HG03097 (cell line): ENCODE measurements around the gene SIRPB1.
"Not testable (repeated sequence)": the region's sequence is repeated elsewhere in the genome, so short reads cannot be mapped to it uniquely, and the experiment has no call there.

ENCODE experiments used
- ATAC-seq: cut with Tn5 transposase; IDR thresholded peaks from one replicate; pipeline ENCODE4 v1.9.1; 2021; ENCODE audit not compliant: unreplicated experiment, low FRiP score

Gene SIRPB1

DNA sequence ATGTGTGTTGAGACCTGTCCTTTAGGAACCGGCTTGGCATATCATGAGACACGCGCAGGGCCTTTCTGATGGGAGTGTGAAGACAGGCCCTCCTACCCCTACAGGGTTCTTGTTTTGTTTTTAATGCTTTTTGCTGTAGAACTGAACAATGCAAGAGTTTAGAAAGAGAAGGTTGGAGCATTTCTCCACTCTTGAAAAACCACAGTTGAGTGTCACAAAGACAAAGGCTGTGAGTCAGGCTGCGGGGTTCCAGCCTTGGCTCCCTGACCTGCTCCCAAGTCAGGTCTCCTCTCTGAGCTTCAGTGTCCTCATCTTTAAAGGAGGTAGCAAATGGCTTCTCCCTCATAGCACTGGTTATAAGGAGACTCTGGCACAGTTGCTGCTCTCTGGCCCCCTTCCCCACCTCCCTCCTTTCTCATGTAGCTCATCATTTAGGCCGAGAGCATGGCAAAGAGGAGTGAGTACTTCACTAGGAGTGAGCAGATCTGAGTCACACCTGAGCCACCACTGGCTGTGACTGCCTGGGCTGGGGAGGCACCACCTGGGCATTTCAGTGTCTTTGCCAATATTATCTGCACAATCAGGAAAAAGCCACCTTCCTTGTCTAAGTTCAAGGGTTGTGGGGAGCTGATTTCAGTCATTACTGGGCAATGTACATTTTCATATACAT lies 11.0 kb downstream of the SIRPB1 start:
- not testable (repeated sequence) for ATAC-seq

DNA sequence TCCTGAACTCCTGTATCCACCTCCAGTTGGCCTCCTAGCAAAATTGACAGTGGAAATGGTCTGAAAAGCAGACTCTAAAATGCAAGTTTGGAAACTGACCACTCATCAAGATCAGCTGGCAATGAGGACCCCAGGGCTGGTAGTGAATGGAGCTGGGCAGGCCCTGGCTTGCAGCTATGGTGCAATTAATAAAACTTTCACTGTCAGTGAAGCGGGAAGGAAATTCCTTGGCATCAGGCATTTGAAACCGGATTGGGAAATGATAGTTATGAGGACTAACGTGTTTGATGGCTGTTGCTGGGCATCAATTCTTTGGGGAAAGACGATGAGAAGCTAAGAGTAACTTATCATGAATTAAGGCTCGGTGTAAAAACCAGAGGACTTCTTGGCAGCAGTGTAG lies 19.1 kb downstream of the SIRPB1 start:
- ATAC-seq: no peak

DNA sequence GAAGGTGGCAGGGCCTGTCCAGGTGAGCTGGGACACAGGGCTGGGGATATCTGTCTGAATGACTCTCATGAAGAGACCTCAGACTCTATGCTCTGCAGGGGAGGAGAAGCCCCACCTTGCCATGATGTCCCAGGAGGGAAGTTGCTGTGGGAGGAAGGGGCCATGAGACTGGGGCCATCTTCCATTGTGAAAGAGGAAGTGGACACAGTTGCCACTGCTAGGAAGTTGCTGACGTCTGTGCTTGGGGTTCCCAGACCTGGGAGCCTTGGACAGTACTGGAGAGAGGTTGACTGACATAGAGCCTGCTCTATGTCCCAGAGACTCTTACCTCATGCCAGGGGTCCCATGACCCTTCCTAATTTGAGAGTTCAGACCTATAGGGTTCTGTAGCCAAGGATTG lies 24.5 kb downstream of the SIRPB1 start:
- ATAC-seq: no peak

DNA sequence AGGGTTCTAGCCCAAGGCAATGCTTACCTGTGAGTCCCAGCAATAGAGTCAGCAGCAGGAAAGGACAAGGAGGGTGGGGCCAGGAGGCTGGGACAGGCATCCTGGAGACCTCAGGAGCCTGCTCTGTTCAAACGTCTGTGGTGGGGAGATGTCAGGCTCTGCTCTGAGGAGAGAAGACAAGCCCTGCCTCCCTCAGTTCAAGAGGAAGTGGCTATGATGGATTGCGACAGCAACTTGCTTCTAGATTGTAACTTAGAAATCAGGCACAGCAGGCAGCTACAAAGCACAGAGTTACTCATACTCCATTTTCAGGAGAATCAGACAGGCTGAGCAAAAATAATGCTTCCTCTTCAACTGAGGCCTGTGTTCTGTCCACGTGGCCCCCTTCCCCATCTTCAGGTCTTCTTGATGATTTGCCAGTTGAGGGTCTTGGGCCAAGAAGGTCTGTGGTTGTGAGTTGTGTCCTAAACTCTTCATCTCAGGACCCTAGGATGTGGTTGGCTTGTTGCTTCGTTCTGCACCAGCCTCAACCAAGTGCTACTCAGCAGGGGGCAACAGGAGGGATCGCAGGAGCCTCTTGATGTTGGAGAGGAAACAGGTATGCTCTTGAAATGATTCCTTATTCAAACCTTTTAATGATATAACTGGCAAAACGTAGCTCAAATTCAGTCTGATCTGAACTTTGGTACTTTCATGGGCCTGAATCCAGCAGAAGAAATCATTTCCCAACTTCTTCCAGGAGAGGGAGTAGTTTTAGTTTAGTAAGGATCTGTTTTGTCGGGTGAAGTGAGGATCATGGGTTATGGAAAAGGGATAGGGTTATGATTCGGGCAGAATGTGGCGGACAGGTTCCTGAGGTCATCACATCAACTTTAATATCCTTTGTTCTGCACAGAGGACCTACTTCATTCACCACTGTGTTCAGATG lies 31.0 kb downstream of the SIRPB1 start:
- ATAC-seq: no peak

DNA sequence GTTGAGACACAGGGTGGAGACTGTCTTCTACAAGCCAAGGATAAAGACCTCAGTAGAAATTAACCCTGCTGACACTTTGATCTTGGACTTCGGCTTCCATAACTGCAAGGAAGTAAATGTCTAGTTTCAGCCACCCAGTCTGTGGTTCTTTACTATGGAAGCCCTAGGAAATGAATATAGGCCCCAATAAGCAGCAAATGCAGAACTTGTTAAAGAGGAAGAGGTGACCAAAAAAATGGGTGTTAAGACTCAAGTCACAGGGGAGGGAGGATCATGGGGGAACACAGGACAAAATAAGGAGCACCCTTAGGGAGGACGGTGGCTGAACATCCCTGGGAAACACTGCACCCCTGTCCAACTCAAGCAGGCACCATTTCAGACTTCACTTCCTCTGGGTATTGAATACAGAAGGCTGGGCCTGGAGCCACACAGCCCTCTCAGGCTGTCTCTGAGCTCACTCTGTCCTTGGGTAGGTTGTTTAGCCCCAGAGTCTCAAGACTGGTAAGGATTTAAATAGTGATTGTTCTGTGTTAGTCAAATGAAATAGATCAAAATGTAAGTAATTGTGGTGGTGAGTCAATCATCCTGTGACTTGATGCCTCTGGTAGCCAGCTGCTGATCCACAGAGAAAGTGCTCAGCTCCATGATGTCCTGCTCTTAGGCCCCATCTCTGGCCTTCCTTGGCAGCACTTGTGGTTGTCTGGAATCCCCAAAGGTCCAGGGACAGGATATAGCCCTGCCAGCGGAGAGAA lies 31.9 kb downstream of the SIRPB1 start:
- no peak for ATAC-seq

DNA sequence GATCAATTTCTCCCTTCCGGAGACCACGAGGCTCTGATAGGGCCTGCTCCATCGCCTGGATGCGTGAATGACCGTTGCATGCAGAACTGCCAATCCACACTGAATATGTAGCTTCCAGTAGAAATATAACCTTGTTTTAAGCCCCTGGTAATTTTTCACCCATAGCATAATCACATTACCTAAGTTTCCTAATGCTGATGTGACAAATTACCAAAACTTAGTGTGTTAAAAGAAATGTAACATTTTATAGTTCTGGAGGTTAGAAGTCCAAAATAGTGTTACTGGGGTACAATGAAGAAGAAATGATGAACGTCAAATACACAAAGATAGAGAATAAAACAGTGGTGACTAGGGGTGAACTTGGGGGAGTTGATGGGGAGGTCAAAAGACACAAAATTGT lies 40.3 kb downstream of the SIRPB1 start:
- ATAC-seq: no peak

DNA sequence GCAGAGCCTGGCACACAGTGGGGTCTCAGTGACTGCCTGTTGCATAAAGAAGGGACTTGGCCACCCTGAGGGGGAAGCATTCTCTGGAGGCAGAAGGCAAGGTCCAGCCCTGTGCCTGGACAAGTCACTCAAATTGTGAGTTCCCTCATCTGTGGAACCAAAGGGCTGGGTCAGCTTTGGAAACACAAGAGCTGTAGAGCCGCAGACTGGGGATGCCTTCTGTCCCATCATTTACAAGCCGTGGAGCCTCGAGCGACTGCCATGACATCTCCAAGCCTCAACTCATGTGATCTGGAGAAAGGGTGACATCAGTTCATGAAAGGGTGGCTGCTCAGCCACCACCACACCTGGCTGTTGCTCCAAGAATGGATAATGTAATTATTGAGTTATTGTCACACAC lies 41.9 kb downstream of the SIRPB1 start:
- ATAC-seq: no peak

DNA sequence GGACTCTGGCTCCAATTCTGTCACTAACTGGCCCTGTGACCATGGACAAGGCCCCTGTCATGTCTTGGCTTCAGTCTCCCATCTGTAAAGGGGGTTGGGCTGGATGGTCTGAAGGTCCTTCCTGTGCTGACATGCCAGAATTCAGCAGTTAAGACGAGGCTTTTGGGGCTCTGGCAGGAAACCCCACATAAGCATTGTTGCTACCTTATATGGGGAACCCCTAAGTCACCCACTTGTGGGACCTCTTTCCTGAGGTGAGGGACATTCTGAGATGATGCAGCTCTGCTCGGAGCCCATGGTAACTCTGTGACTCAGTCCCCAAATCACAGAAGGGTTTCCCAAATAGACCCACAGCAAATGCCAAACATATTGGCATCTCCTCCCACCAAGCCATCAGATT lies 42.5 kb downstream of the SIRPB1 start:
- not testable (repeated sequence) for ATAC-seq

DNA sequence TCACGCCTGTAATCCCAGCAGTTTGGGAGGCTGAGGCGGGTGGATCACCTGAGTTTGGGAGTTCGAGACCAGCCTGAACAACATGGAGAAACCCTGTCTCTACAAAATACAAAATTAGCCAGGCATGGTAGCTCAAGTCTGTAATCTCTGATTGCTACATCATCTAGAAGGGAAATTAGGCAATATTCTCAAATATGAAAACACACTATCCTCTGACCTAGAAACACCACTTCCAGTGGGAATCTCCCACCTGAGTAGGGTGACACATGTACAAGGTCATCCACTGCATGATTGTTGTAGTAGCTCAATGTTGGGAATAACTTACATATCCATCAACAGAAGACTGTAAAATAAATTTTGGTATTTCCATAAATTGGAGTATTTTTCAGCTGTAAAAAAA lies 43.2 kb downstream of the SIRPB1 start:
- no peak for ATAC-seq

DNA sequence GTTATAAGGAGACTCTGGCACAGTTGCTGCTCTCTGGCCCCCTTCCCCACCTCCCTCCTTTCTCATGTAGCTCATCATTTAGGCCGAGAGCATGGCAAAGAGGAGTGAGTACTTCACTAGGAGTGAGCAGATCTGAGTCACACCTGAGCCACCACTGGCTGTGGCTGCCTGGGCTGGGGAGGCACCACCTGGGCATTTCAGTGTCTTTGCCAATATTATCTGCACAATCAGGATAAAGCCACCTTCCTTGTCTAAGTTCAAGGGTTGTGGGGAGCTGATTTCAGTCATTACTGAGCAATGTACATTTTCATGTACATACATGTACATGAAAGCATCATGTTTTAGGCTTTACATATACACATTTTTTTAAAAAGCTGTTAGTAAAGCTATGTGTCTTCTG lies 43.8 kb downstream of the SIRPB1 start:
- not testable (repeated sequence) for ATAC-seq

DNA sequence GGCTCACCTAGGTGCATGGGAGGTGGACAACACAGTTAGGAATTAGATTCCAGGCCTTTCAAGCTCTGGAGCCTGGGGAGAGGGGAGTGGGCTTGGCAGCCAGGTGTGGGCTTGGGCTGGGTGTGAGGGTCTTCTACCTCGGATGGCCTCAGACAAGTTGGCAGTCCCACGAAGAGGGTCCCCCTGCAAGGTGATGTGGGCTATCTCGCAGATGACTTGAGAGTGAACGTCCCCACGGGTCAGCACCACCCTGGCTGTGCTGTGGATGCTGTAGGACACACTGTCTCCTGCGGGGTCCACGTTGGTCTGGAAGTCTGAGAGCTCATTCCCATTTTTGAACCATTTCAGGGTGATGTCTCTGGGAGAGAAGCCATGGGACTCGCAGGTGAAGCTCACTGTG lies 48.2 kb downstream of the SIRPB1 start:
- not testable (repeated sequence) for ATAC-seq
